HEK293 (cell line): ENCODE results near the gene ADAMTS10.

Source experiments
- CTCF ChIA-PET: fragments of 350-600 bp; formaldehyde crosslinking; extraction: SDS; loops from one replicate; lab custom pipeline; 2021; ENCODE audit warnings: antibody characterized with exemption; lab: Yijun Ruan, JAX
- POLR2A ChIA-PET: fragments of 300-600 bp; formaldehyde crosslinking; extraction: SDS; loops from one replicate; lab custom pipeline; 2020; ENCODE audit warnings: antibody characterized with exemption, inconsistent platforms; lab: Yijun Ruan, JAX
- H3K27ac ChIP-seq: fragments of 200-500 bp; sonication (Bioruptor generic); 2 replicates; pipeline ENCODE4 v1.5.1; 2014; ENCODE audit warnings: low read depth, low read length, control low read depth, inconsistent platforms; ENCODE audit errors: extremely low read depth
- H3K36me3 ChIP-seq, 2 experiments: fragments of 200-500 bp in 1 of 2; sonication (Bioruptor generic) in 1 of 2; 1 replicate in 1 of 2; 2 replicates in 1 of 2; pipeline ENCODE4 v1.5.1; 2014 to 2017; ENCODE audit warnings: inconsistent platforms in 2 of 2, low read length in 2 of 2; ENCODE audit not compliant: control insufficient read depth in 2 of 2, insufficient read depth in 1 of 2
- H3K4me1 ChIP-seq: fragments of 200-500 bp; sonication (Bioruptor generic); 2 replicates; pipeline ENCODE4 v1.5.1; 2014; ENCODE audit warnings: mild to moderate bottlenecking, low read length, inconsistent platforms; ENCODE audit not compliant: control insufficient read depth, insufficient read depth
- H3K4me3 ChIP-seq: 2 replicates; pipeline ENCODE4 v1.5.1; 2011; ENCODE audit warnings: low read depth, mild to moderate bottlenecking, control low read depth, low read length, moderate library complexity
- H3K9me3 ChIP-seq: fragments of 200-500 bp; sonication (Bioruptor generic); 2 replicates; pipeline ENCODE4 v1.5.1; 2014; ENCODE audit warnings: low read depth, low read length, inconsistent platforms; ENCODE audit not compliant: control insufficient read depth, insufficient read depth
- IKZF3 ChIP-seq: fragments of 450-650 bp; IDR thresholded peaks from 2 replicates; pipeline ENCODE4 v1.5.0; 2018; ENCODE audit warnings: missing biosample characterization, mild to moderate bottlenecking, missing genetic modification characterization, moderate library complexity
- KLF7 ChIP-seq: fragments of 450-650 bp; formaldehyde crosslinking; IDR thresholded peaks from 2 replicates; pipeline ENCODE4 v1.5.1; 2016; ENCODE audit warnings: missing biosample characterization, missing genetic modification characterization, borderline replicate concordance
- PRDM10 ChIP-seq: fragments of 450-650 bp; formaldehyde crosslinking; IDR thresholded peaks from 2 replicates; pipeline ENCODE4 v1.5.1; 2016; ENCODE audit warnings: missing biosample characterization, missing genetic modification characterization
- SALL2 ChIP-seq: fragments of 450-650 bp; formaldehyde crosslinking; IDR thresholded peaks from 2 replicates; pipeline ENCODE4 v1.5.0; 2017; ENCODE audit warnings: missing biosample characterization, mild to moderate bottlenecking, missing genetic modification characterization, borderline replicate concordance
- SETDB1 ChIP-seq: IDR thresholded peaks from one replicate; pipeline ENCODE4 v1.6.1; 2017; ENCODE audit warnings: mild to moderate bottlenecking, low read length, moderate library complexity, mixed read lengths; ENCODE audit not compliant: insufficient read length
- TCF7L2 ChIP-seq: IDR thresholded peaks from 2 replicates; pipeline ENCODE4 v1.6.1; 2011; ENCODE audit warnings: low read depth, mild to moderate bottlenecking, inconsistent platforms, low read length, moderate library complexity, borderline replicate concordance
- ZFHX2 ChIP-seq: fragments of 450-650 bp; formaldehyde crosslinking; conservative IDR thresholded peaks from 2 replicates; pipeline ENCODE4 v1.5.1; 2016; ENCODE audit warnings: missing biosample characterization, missing genetic modification characterization
- ZFP41 ChIP-seq: fragments of 450-650 bp; formaldehyde crosslinking; IDR thresholded peaks from 2 replicates; pipeline ENCODE4 v1.5.1; 2016; ENCODE audit warnings: missing biosample characterization, missing genetic modification characterization, borderline replicate concordance
- ZNF10 ChIP-seq: fragments of 450-650 bp; formaldehyde crosslinking; IDR thresholded peaks from 2 replicates; pipeline ENCODE4 v1.5.1; 2017; ENCODE audit warnings: missing biosample characterization, missing genetic modification characterization
- ZNF148 ChIP-seq: fragments of 450-650 bp; formaldehyde crosslinking; IDR thresholded peaks from 2 replicates; pipeline ENCODE4 v1.5.0; 2017; ENCODE audit warnings: missing biosample characterization, missing genetic modification characterization, borderline replicate concordance
- ZNF169 ChIP-seq: fragments of 450-650 bp; formaldehyde crosslinking; IDR thresholded peaks from 2 replicates; pipeline ENCODE4 v1.5.1; 2016; ENCODE audit warnings: missing biosample characterization, missing genetic modification characterization
- ZNF214 ChIP-seq: fragments of 450-650 bp; formaldehyde crosslinking; IDR thresholded peaks from 2 replicates; pipeline ENCODE4 v1.5.1; 2017; ENCODE audit warnings: missing biosample characterization, mild to moderate bottlenecking, missing genetic modification characterization, borderline replicate concordance
- ZNF23 ChIP-seq: fragments of 450-650 bp; formaldehyde crosslinking; IDR thresholded peaks from 2 replicates; pipeline ENCODE4 v1.5.1; 2016; ENCODE audit warnings: missing biosample characterization, missing genetic modification characterization, borderline replicate concordance
- ZNF501 ChIP-seq: fragments of 450-650 bp; formaldehyde crosslinking; IDR thresholded peaks from 2 replicates; pipeline ENCODE4 v1.5.1; 2016; ENCODE audit warnings: missing biosample characterization, missing genetic modification characterization
- ZNF561 ChIP-seq: fragments of 450-650 bp; IDR thresholded peaks from 2 replicates; pipeline ENCODE4 v1.5.1; 2018; ENCODE audit warnings: missing biosample characterization, missing genetic modification characterization, borderline replicate concordance
- ZNF645 ChIP-seq: fragments of 450-650 bp; formaldehyde crosslinking; IDR thresholded peaks from 2 replicates; pipeline ENCODE4; 2016; ENCODE audit warnings: missing biosample characterization, missing genetic modification characterization

The ADAMTS10 gene

GRCh38 chr19:8654591-8655339 lies 44.2 kb upstream of the ADAMTS10 start (continued):
- TF ChIP-seq ZFHX2 (no peak), ZNF645 (tag by site-specific recombination) (no peak), SALL2 (tag by site-specific recombination) (no peak)

GRCh38 chr19:8648240-8648639 lies 37.7 kb upstream of the ADAMTS10 start:
- H3K27ac ChIP-seq = no peak overlapping the region
- POLR2A ChIA-PET = no interaction called here
- no peak overlapping the region for H3K4me3 ChIP-seq
- H3K9me3 ChIP-seq = no peaks in the 10 kb centered on the region
- TF ChIP-seq ZFHX2 = no peak
- no peak for TF ChIP-seq ZNF169
- no peak for TF ChIP-seq KLF7
- TF ChIP-seq IKZF3 (tag by site-specific recombination) = no peak
- no peak for TF ChIP-seq ZNF561 (tag by site-specific recombination)
- TF ChIP-seq ZNF23 (tag by site-specific recombination) = no peak
- no peak for TF ChIP-seq ZFP41
- no peak for TF ChIP-seq ZNF214 (tag by site-specific recombination)
- TF ChIP-seq ZNF148 = no peak
- TF ChIP-seq ZNF10 = no peak
- no peak for TF ChIP-seq TCF7L2
- TF ChIP-seq ZNF501 = no peak
- TF ChIP-seq, all 188 proteins: peak for 0
- no peaks in the 10 kb centered on the region for H3K36me3 ChIP-seq
- CTCF ChIA-PET = interaction anchor here (0.7 kb wide), 1 partner anchor 50 kb away, joined by 3 read pairs; no protein-coding TSS in a partner anchor
- no peaks in the 10 kb centered on the region for H3K4me1 ChIP-seq

GRCh38 chr19:8643860-8644653 lies 33.5 kb upstream of the ADAMTS10 start:
- no peaks in the 10 kb centered on the region for H3K4me1 ChIP-seq
- H3K4me3 ChIP-seq = no peak overlapping the region
- H3K27ac ChIP-seq = no peak overlapping the region
- ChIA-PET CTCF (interaction anchor here (0.6 to 3.3 kb wide), 6 partner anchors 10 to 377 kb away, joined by 3 to 32 read pairs (median 4); no protein-coding TSS in a partner anchor), POLR2A (no interaction called here)
- TF ChIP-seq SETDB1 (no peak), PRDM10 (tag by site-specific recombination) (peak; percentile 67)
- H3K9me3 ChIP-seq = no peaks in the 10 kb centered on the region
- no peaks in the 10 kb centered on the region for H3K36me3 ChIP-seq
